Stimulated activated naive B cell treated with anti-CD40 and anti-IgM and Interleukin-4, amounts not matched to agents 10 μg/mL and 1 μg/mL and 100 μg/mL, for 72 hours (primary cell): Measurements from ENCODE around the gene CACNA2D1.
"Not testable (repeated sequence)": the region's sequence is repeated elsewhere in the genome, so short reads cannot be mapped to it uniquely, and the experiment has no call there.

Experiments
- ATAC-seq, 2 donors: fragments of 150-1000 bp; cut with Tn5 transposase; replicated peaks; 2 replicates each; pipeline ENCODE4 v1.10.0; 2021; ENCODE audit warnings: moderate library complexity in 1 of 2
- DNase-seq: peaks from one replicate; pipeline ENCODE4 v3.0.0; 2021
- H3K27ac Mint-ChIP-seq: one replicate; pipeline ENCODE4 v1.8.0; 2022; ENCODE audit warnings: mild to moderate bottlenecking, mixed read lengths
- H3K27me3 Mint-ChIP-seq, 2 donors: one replicate each; pipeline ENCODE4 v1.8.0; 2022; ENCODE audit warnings: mixed read lengths in 2 of 2
- H3K36me3 Mint-ChIP-seq, 2 donors: one replicate each; pipeline ENCODE4 v1.8.0; 2022; ENCODE audit warnings: mixed read lengths in 2 of 2, mild to moderate bottlenecking in 1 of 2
- H3K4me1 Mint-ChIP-seq, 2 donors: one replicate each; pipeline ENCODE4 v1.8.0; 2022; ENCODE audit warnings: mixed read lengths in 2 of 2, mild to moderate bottlenecking in 1 of 2
- H3K4me3 Mint-ChIP-seq, 2 donors: one replicate each; pipeline ENCODE4 v1.8.0; 2022; ENCODE audit warnings: mild to moderate bottlenecking in 2 of 2, mixed read lengths in 2 of 2, moderate library complexity in 1 of 2
- H3K9me3 Mint-ChIP-seq, 2 donors: one replicate each; pipeline ENCODE4 v1.8.0; 2022; ENCODE audit warnings: mixed read lengths in 2 of 2, mild to moderate bottlenecking in 1 of 2

The CACNA2D1 gene

GRCh38 chr7:82444220-82444909 is 788 bp upstream of the CACNA2D1 start:
- H3K4me3 Mint-ChIP-seq: peak overlapping the region; percentile 62 to 66
- DNase-seq (no peak), ATAC-seq (no peak)
- H3K27ac Mint-ChIP-seq: no peak overlapping the region
- H3K9me3 Mint-ChIP-seq: peaks cover 0 to 1% of the 10 kb centered on the region in 2 donors
- H3K27me3 Mint-ChIP-seq: peaks cover 26 to 36% of the 10 kb centered on the region in 2 donors
- peaks cover 2 to 10% of the 10 kb centered on the region in 2 donors for H3K4me1 Mint-ChIP-seq
- H3K36me3 Mint-ChIP-seq: no peaks in the 10 kb centered on the region

GRCh38 chr7:82443036-82443546 is 486 bp downstream of the CACNA2D1 start:
- Mint-ChIP-seq H3K4me3 (peak overlapping the region in 1 of 2 donors; percentile 76), H3K36me3 (no peaks in the 10 kb centered on the region), H3K27ac (no peak overlapping the region), H3K27me3 (peaks cover 26 to 36% of the 10 kb centered on the region in 2 donors), H3K4me1 (peaks cover 2 to 10% of the 10 kb centered on the region in 2 donors), H3K9me3 (peaks cover 0 to 1% of the 10 kb centered on the region in 2 donors)
- DNase-seq (no peak), ATAC-seq (no peak)

DNA sequence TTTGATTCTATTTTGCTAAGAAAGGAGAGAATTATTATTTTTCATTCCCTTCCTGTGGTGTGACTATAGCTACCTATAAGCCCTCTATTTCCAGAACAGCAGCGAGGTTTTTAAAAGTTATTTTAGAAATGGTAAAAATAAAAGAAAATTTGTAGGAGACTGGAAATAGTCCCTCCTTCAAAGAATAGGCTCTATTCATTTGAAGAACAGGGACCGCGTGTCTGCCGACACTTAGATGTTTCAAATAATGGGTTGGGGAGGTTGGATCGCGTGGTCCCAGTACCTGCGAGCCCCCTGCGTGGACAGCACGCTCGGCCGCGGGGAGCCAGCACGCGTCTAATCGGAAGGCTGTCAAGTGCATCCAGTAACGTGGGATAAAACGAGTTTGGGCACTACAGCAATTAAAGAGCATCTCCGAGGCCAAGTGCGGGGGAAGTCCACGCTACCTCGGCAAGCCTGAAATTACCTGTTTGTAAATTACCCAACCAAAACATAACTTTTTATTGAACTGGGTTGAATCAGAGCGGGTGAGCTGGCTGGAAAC is 1.0 kb downstream of the CACNA2D1 start:
- no peak for ATAC-seq
- Mint-ChIP-seq H3K27me3 (peaks cover 26 to 32% of the 10 kb centered on the region in 2 donors), H3K4me3 (peak overlapping the region; percentile 48 to 65), H3K27ac (no peak overlapping the region), H3K9me3 (peaks cover 0 to 1% of the 10 kb centered on the region in 2 donors), H3K4me1 (peaks cover 2 to 10% of the 10 kb centered on the region in 2 donors), H3K36me3 (no peaks in the 10 kb centered on the region)
- no peak for DNase-seq

GRCh38 chr7:82441669-82442478 is 1.7 kb downstream of the CACNA2D1 start:
- Mint-ChIP-seq H3K4me1 (peaks cover 2 to 10% of the 10 kb centered on the region in 2 donors), H3K36me3 (no peaks in the 10 kb centered on the region), H3K9me3 (peaks cover 0 to 1% of the 10 kb centered on the region in 2 donors), H3K27me3 (peaks cover 26 to 31% of the 10 kb centered on the region in 2 donors), H3K27ac (no peak overlapping the region), H3K4me3 (no peak overlapping the region)
- no peak for DNase-seq
- no peak for ATAC-seq

- H3K27ac Mint-ChIP-seq: no peak overlapping the region
- peaks cover 0 to 5% of the 10 kb centered on the region in 2 donors for H3K4me1 Mint-ChIP-seq
- DNase-seq (no peak), ATAC-seq (no peak)
- no peaks in the 10 kb centered on the region for H3K9me3 Mint-ChIP-seq
- H3K4me3 Mint-ChIP-seq: no peak overlapping the region
- peaks cover 13 to 14% of the 10 kb centered on the region in 2 donors for H3K27me3 Mint-ChIP-seq
- no peaks in the 10 kb centered on the region for H3K36me3 Mint-ChIP-seq
These were observed 5.1 kb downstream of the CACNA2D1 start for GRCh38 chr7:82438521-82438920.

DNA sequence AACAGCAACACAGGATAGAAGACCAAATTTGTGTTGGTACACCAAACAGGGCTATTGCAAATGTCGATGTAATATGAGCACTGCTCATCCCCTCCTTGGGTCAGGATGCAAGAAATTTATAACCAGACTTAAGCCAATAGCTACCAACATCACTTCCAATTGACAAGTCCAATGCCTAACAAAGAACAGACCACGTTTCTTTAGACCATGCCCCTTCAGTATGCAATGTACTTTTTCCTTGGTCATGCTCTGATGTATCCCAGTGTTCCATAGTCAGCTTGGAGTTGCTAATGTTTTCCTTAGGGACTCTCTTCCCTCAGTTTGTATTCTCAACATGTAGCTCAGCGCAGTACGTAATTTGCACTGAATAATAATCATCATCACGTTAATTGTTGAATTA is 7.8 kb downstream of the CACNA2D1 start:
- ATAC-seq: no peak
- Mint-ChIP-seq H3K36me3 (no peaks in the 10 kb centered on the region), H3K27ac (no peak overlapping the region), H3K27me3 (no peaks in the 10 kb centered on the region), H3K4me3 (no peak overlapping the region), H3K9me3 (no peaks in the 10 kb centered on the region), H3K4me1 (no peaks in the 10 kb centered on the region)
- no peak for DNase-seq

DNA sequence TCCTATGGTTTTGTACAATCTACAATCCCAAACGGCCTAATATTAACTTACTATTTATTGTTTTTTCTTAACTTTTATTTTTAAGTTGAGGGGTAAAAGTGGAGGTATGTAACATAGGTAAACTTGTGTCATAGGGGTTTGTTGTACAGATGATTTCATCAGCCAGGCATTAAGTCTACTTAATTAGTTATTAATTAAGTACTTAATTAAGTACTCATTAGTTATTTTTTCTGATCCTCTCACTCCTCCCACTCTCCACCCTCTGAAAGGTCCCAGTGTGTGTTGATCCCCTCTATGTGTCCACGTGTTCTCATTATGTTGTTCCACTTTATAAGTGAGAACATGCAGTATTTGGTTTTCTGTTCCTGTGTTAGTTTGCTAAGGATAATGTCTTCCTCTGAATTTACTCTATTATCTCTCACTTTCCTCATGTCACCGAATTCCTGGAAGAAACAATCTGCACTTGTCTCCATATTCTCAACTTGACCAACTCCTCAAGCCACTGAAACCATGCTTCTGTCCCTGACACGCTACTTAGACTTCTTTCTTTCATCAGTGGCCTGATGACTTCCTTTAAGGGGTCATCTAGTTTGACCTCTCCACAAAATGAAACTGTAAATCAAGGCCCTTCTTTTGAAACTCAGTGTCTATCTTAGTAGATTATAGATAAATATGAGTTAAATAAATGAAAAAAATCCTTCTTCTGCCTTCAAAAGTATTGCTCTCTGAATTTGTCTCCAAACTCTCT is 9.1 kb downstream of the CACNA2D1 start:
- no peaks in the 10 kb centered on the region for H3K9me3 Mint-ChIP-seq
- H3K36me3 Mint-ChIP-seq: no peaks in the 10 kb centered on the region
- H3K27ac Mint-ChIP-seq: no peak overlapping the region
- DNase-seq (no peak), ATAC-seq (no peak)
- no peaks in the 10 kb centered on the region for H3K27me3 Mint-ChIP-seq
- no peaks in the 10 kb centered on the region for H3K4me1 Mint-ChIP-seq
- no peak overlapping the region for H3K4me3 Mint-ChIP-seq

DNA sequence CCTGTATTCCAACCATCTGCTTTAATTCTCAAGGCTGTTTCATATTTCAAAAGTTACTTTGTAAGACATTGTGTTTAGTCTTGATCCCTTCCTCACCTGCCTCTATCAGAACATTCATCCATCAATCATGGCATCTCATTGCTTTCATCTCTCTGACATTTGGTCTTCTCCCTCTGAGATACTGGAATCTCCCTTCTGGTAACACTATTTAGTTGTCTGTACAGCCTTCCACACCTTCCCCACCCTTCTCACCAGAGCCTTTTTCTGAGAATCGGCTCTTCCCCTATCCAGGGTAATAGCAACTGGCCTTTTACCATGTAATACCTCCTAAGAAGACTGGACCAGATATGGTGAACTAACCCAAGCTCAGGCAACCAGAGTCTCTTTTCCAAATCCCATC is 10.1 kb downstream of the CACNA2D1 start:
- H3K27ac Mint-ChIP-seq: no peak overlapping the region
- ATAC-seq: no peak
- DNase-seq: no peak

DNA sequence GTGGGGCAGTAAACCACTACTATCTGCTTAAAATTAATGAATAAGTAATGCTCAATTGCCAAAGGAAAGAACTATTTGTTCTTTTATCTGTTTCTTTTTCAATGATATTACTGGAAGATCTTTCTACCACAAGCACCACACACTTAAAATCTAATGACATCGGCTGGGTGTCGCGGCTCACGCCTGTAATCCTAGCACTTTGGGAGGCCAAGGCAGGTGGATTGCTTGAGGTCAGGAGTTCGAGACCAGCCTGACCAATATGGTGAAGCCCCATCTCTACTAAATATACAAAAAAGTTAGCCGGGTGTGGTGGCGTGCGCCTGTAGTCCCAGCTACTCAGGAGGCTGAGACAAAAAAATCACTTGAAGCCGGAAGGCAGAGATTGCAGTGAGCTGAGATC is 10.8 kb downstream of the CACNA2D1 start:
- not testable (repeated sequence) for H3K27me3 Mint-ChIP-seq, DNase-seq, H3K36me3 Mint-ChIP-seq, ATAC-seq, H3K27ac Mint-ChIP-seq, H3K4me3 Mint-ChIP-seq, H3K4me1 Mint-ChIP-seq, H3K9me3 Mint-ChIP-seq

More for the DNA sequence above, 10.1 kb downstream of the CACNA2D1 start:
- Mint-ChIP-seq H3K4me1 (no peaks in the 10 kb centered on the region), H3K27me3 (no peaks in the 10 kb centered on the region), H3K36me3 (no peaks in the 10 kb centered on the region), H3K9me3 (no peaks in the 10 kb centered on the region), H3K4me3 (no peak overlapping the region)

GRCh38 chr7:82430500-82431465 is 12.8 kb downstream of the CACNA2D1 start:
- Mint-ChIP-seq H3K4me3 (no peak overlapping the region), H3K27me3 (no peaks in the 10 kb centered on the region), H3K27ac (no peak overlapping the region), H3K36me3 (no peaks in the 10 kb centered on the region), H3K4me1 (no peaks in the 10 kb centered on the region), H3K9me3 (no peaks in the 10 kb centered on the region)
- no peak for DNase-seq
- no peak for ATAC-seq

GRCh38 chr7:82429408-82429807 is 14.2 kb downstream of the CACNA2D1 start:
- H3K4me1 Mint-ChIP-seq: no peaks in the 10 kb centered on the region
- H3K36me3 Mint-ChIP-seq: no peaks in the 10 kb centered on the region
- no peak overlapping the region for H3K27ac Mint-ChIP-seq

GRCh38 chr7:82428186-82428961 is 15.2 kb downstream of the CACNA2D1 start:
- Mint-ChIP-seq H3K4me3 (no peak overlapping the region), H3K27ac (no peak overlapping the region), H3K27me3 (no peaks in the 10 kb centered on the region), H3K36me3 (no peaks in the 10 kb centered on the region), H3K9me3 (no peaks in the 10 kb centered on the region), H3K4me1 (no peaks in the 10 kb centered on the region)
- no peak for DNase-seq
- ATAC-seq: no peak

More at GRCh38 chr7:82429408-82429807, 14.2 kb downstream of the CACNA2D1 start:
- H3K9me3 Mint-ChIP-seq: no peaks in the 10 kb centered on the region
- no peak overlapping the region for H3K4me3 Mint-ChIP-seq
- ATAC-seq (no peak), DNase-seq (no peak)
- H3K27me3 Mint-ChIP-seq: no peaks in the 10 kb centered on the region

- Mint-ChIP-seq H3K27me3 (no peaks in the 10 kb centered on the region), H3K27ac (no peak overlapping the region), H3K9me3 (no peaks in the 10 kb centered on the region), H3K4me1 (no peaks in the 10 kb centered on the region), H3K36me3 (no peaks in the 10 kb centered on the region), H3K4me3 (no peak overlapping the region)
- no peak for DNase-seq
- ATAC-seq: no peak
These were observed 20.1 kb downstream of the CACNA2D1 start for GRCh38 chr7:82423446-82423845.
